ENCODE data around the gene C5orf24. TPM values are rescaled to one million over a fixed set of nuclear protein-coding genes. Genes with fewer than 3 reads are reported as not detected.

The C5orf24 gene
- total and polyA plus RNA-seq, 5 donors from 2014 or later: 6.5 to 31.4 (median 7.2) TPM

Other genes starting within 250 kb of the C5orf24 start
- gene SAR1B, start 213.1 kb upstream of the C5orf24 start, total RNA-seq: 48.7 TPM
- 10 to 100 TPM; 53.1 to 74.1 (median 65.9) TPM for gene SAR1B, start 213.1 kb upstream of the C5orf24 start, polyA plus RNA-seq
- 21.5 TPM for gene SEC24A, start 197.2 kb upstream of the C5orf24 start, total RNA-seq
- 1 to 10 TPM; 5.6 to 7.9 (median 7.5) TPM for gene SEC24A, start 197.2 kb upstream of the C5orf24 start, polyA plus RNA-seq
- 32.3 TPM for gene CAMLG, start 107.4 kb upstream of the C5orf24 start, total RNA-seq
- gene CAMLG, start 107.4 kb upstream of the C5orf24 start, polyA plus RNA-seq: 10 to 100 TPM; 37.6 to 43.7 (median 43.3) TPM
- gene DDX46, start 87.2 kb upstream of the C5orf24 start, total RNA-seq: 61.8 TPM
- 10 to 100 TPM; 16.3 to 23.2 (median 18.8) TPM for gene DDX46, start 87.2 kb upstream of the C5orf24 start, polyA plus RNA-seq
- gene TXNDC15, start 28.4 kb downstream of the C5orf24 start, total RNA-seq: 33.9 TPM
- gene TXNDC15, start 28.4 kb downstream of the C5orf24 start, polyA plus RNA-seq: 10 to 100 TPM; 15.4 to 23.1 (median 17.2) TPM
- 10.6 TPM for gene PCBD2, start 59.2 kb downstream of the C5orf24 start, total RNA-seq
- 10 to 100 TPM; 10.3 to 12.5 (median 11.5) TPM for gene PCBD2, start 59.2 kb downstream of the C5orf24 start, polyA plus RNA-seq
- gene CATSPER3, start 121.9 kb downstream of the C5orf24 start, total RNA-seq: 0.37 TPM
- gene CATSPER3, start 121.9 kb downstream of the C5orf24 start, polyA plus RNA-seq: 1 to 10 TPM in 1 of 4 donors, under 1 TPM in 3; 0.34 to 1.3 (median 0.40) TPM
- gene PITX1, start 188.3 kb downstream of the C5orf24 start, total RNA-seq: not detected
- not detected for gene PITX1, start 188.3 kb downstream of the C5orf24 start, polyA plus RNA-seq